T-cell (primary cell): ENCODE measurements around the gene REEP3. TPM values are rescaled to one million over a fixed set of nuclear protein-coding genes. Genes with fewer than 3 reads are reported as not detected.
"Not testable (repeated sequence)": the region's sequence is repeated elsewhere in the genome, so short reads cannot be mapped to it uniquely, and the experiment has no call there.

ENCODE experiments used
- ATAC-seq, 4 experiments: fragments of 200-7000 bp in 3 of 4; fragments of 150-1000 bp in 1 of 4; cut with Tn5 transposase; replicated peaks in 1 of 4; 1 replicate in 3 of 4; 2 replicates in 1 of 4; pipeline ENCODE4 v1.10.0; 2021; ENCODE audit warnings: moderate library complexity in 3 of 4, mild to moderate bottlenecking in 2 of 4, moderate number of reproducible peaks in 1 of 4
- CTCF ChIA-PET, 2 donors: fragments of 300-600 bp; sonication (Branson Sonifier 250); formaldehyde crosslinking; loops; one replicate each; lab custom pipeline; 2022; ENCODE audit warnings: antibody characterized with exemption in 2 of 2; lab: Charles Lee
- POLR2A ChIA-PET, 2 donors: fragments of 300-600 bp; sonication (Branson Sonifier 250); formaldehyde crosslinking; loops; one replicate each; lab custom pipeline; 2022; ENCODE audit warnings: antibody characterized with exemption in 2 of 2; lab: Charles Lee
- DNase-seq, 35 experiments: peaks; one replicate each; pipeline versions ENCODE4 v3.0.0 to v3.0.0-alpha.2; 2013 to 2023
- H3K27ac ChIP-seq: one replicate; pipeline ENCODE4 v1.5.1; 2013; ENCODE audit warnings: low read length
- H3K27me3 ChIP-seq, 2 experiments: replicated peaks in 1 of 2; 1 replicate in 1 of 2; 2 replicates in 1 of 2; pipeline versions ENCODE4 v1.6.1 to v1.7.0; 2013; ENCODE audit warnings: low read length in 1 of 2, mixed read lengths in 1 of 2; ENCODE audit not compliant: control insufficient read depth in 2 of 2, insufficient read depth in 2 of 2; ENCODE audit errors: extremely low read depth in 1 of 2
- H3K36me3 ChIP-seq, 2 donors: 1 replicate in 1 of 2; 2 replicates in 1 of 2; pipeline versions ENCODE4 v1.6.1 to v1.7.0; 2013; ENCODE audit warnings: low read length in 1 of 2; ENCODE audit not compliant: control insufficient read depth in 2 of 2, insufficient read depth in 1 of 2; ENCODE audit errors: extremely low read depth in 1 of 2
- H3K4me1 ChIP-seq, 2 experiments: 1 replicate in 1 of 2; 2 replicates in 1 of 2; pipeline versions ENCODE4 v1.6.1 to v1.7.0; 2013; ENCODE audit warnings: low read length in 2 of 2, mixed read lengths in 1 of 2; ENCODE audit not compliant: insufficient read depth in 2 of 2, control insufficient read depth in 1 of 2; ENCODE audit errors: extremely low read depth in 1 of 2
- H3K4me3 ChIP-seq, 2 donors: 1 replicate in 1 of 2; 2 replicates in 1 of 2; pipeline versions ENCODE4 v1.5.1 to v1.7.0; 2013; ENCODE audit warnings: mild to moderate bottlenecking in 2 of 2, low read length in 1 of 2, moderate library complexity in 1 of 2; ENCODE audit not compliant: control insufficient read depth in 1 of 2; ENCODE audit errors: extremely low read depth in 1 of 2
- H3K9me3 ChIP-seq: 2 replicates; pipeline ENCODE4 v1.7.0; 2013
- H3K27ac Mint-ChIP-seq, 2 donors: one replicate each; pipeline ENCODE4 v1.8.0; 2020 to 2021; ENCODE audit warnings: mild to moderate bottlenecking in 2 of 2, mixed read lengths in 2 of 2
- H3K27me3 Mint-ChIP-seq, 2 donors: one replicate each; pipeline ENCODE4 v1.8.0; 2021 to 2022; ENCODE audit warnings: mixed read lengths in 2 of 2
- H3K36me3 Mint-ChIP-seq: one replicate; pipeline ENCODE4 v1.8.0; 2021; ENCODE audit warnings: mixed read lengths
- H3K4me1 Mint-ChIP-seq, 3 donors: one replicate each; pipeline ENCODE4 v1.8.0; 2020 to 2022; ENCODE audit warnings: mixed read lengths in 3 of 3, mild to moderate bottlenecking in 1 of 3
- H3K4me3 Mint-ChIP-seq, 3 donors: one replicate each; pipeline ENCODE4 v1.8.0; 2020 to 2022; ENCODE audit warnings: mild to moderate bottlenecking in 3 of 3, mixed read lengths in 3 of 3, moderate library complexity in 3 of 3
- H3K9me3 Mint-ChIP-seq, 3 donors: one replicate each; pipeline ENCODE4 v1.8.0; 2020 to 2022; ENCODE audit warnings: mixed read lengths in 3 of 3
- WGBS: methylation state at CpG from one replicate; pipeline ENCODE4 v1.1.5; 2013; ENCODE audit warnings: missing lambda C conversion rate; ENCODE audit not compliant: insufficient coverage; 5-methylcytosine and 5-hydroxymethylcytosine counted together
- total RNA-seq, 35 experiments: library from RNA in 6 of 35; stranded (reverse) in 6 of 35; fragments of 120-200 nt in 1 of 35; gene quantifications; one replicate each; pipeline versions ENCODE4 v1.2.1 to v1.2.4 and lab custom pipeline; 2013 to 2026

REEP3 gene
- total RNA-seq, 5 donors from 2014 or later (not counting 1 experiment from before 2014, with no cell fraction given) = 7.9 to 16.2 (median 9.9) TPM

- Histone ChIP-seq H3K9me3 (no peaks in the 10 kb centered on the region), H3K36me3 (no peaks in the 10 kb centered on the region), H3K4me3 (no peak overlapping the region), H3K27ac (no peak overlapping the region), H3K4me1 (no peaks in the 10 kb centered on the region), H3K27me3 (no peaks in the 10 kb centered on the region)
- WGBS = no CpG with 5 or more reads among the region's 2 CpGs
- ChIA-PET POLR2A (interaction anchor here (0.6 to 0.7 kb wide), 2 partner anchors 18 to 37 kb away, joined by 3 to 4 read pairs; no protein-coding TSS in a partner anchor), CTCF (no interaction called here)
- peaks cover 24% of the 10 kb centered on the region for H3K36me3 Mint-ChIP-seq
- H3K4me1 Mint-ChIP-seq = peaks cover 25 to 37% (median 33%) of the 10 kb centered on the region in 3 donors
- no peak overlapping the region for H3K4me3 Mint-ChIP-seq
- no peaks in the 10 kb centered on the region for H3K9me3 Mint-ChIP-seq
- H3K27ac Mint-ChIP-seq = no peak overlapping the region
- H3K27me3 Mint-ChIP-seq = no peaks in the 10 kb centered on the region
- no peak for DNase-seq
- ATAC-seq = no peak
Measured at GRCh38 chr10:63494951-63495350, 26.2 kb upstream of the REEP3 start.

- Mint-ChIP-seq H3K36me3 (peaks cover 32% of the 10 kb centered on the region), H3K27ac (no peak overlapping the region), H3K9me3 (no peaks in the 10 kb centered on the region), H3K27me3 (no peaks in the 10 kb centered on the region), H3K4me3 (no peak overlapping the region), H3K4me1 (peaks cover 25 to 40% (median 40%) of the 10 kb centered on the region in 3 donors)
- ChIA-PET POLR2A (no interaction called here), CTCF (no interaction called here)
- DNase-seq (no peak), ATAC-seq (no peak)
- H3K9me3 ChIP-seq = no peaks in the 10 kb centered on the region
- no peaks in the 10 kb centered on the region for H3K36me3 ChIP-seq
- no peaks in the 10 kb centered on the region for H3K4me1 ChIP-seq
- H3K4me3 ChIP-seq = no peak overlapping the region
- WGBS = no CpG with 5 or more reads among the region's 1 CpG
- H3K27me3 ChIP-seq = no peaks in the 10 kb centered on the region
- H3K27ac ChIP-seq = no peak overlapping the region
Measured at GRCh38 chr10:63496561-63496960, 24.6 kb upstream of the REEP3 start.

GRCh38 chr10:63497321-63497720 is 23.9 kb upstream of the REEP3 start:
- ChIA-PET CTCF (no interaction called here), POLR2A (interaction anchor here in 1 of 2 donors (1.0 kb wide), 1 partner anchor 15 kb away, joined by 3 read pairs; no protein-coding TSS in a partner anchor)
- no peaks in the 10 kb centered on the region for H3K9me3 Mint-ChIP-seq

GRCh38 chr10:63498665-63499064 is 22.5 kb upstream of the REEP3 start:
- no peak overlapping the region for H3K27ac Mint-ChIP-seq
- no peaks in the 10 kb centered on the region for H3K9me3 Mint-ChIP-seq
- ChIA-PET POLR2A (interaction anchor here in 1 of 2 donors (0.5 to 0.6 kb wide), 2 partner anchors 12 to 28 kb away, joined by 3 read pairs; no protein-coding TSS in a partner anchor), CTCF (interaction anchor here in 1 of 2 donors (0.5 kb wide), 1 partner anchor 109 kb away, joined by 3 read pairs; no protein-coding TSS in a partner anchor)
- WGBS = no CpG with 5 or more reads among the region's 1 CpG
- Histone ChIP-seq H3K4me3 (no peak overlapping the region), H3K27ac (no peak overlapping the region), H3K36me3 (no peaks in the 10 kb centered on the region), H3K4me1 (no peaks in the 10 kb centered on the region), H3K27me3 (no peaks in the 10 kb centered on the region), H3K9me3 (no peaks in the 10 kb centered on the region)
- no peak overlapping the region for H3K4me3 Mint-ChIP-seq
- no peaks in the 10 kb centered on the region for H3K27me3 Mint-ChIP-seq
- no peak for ATAC-seq
- H3K4me1 Mint-ChIP-seq = peaks cover 28 to 38% (median 37%) of the 10 kb centered on the region in 3 donors
- DNase-seq = no peak
- H3K36me3 Mint-ChIP-seq = peaks cover 31% of the 10 kb centered on the region

More at GRCh38 chr10:63497321-63497720, 23.9 kb upstream of the REEP3 start:
- Histone ChIP-seq H3K36me3 (no peaks in the 10 kb centered on the region), H3K27ac (no peak overlapping the region), H3K9me3 (no peaks in the 10 kb centered on the region), H3K4me1 (no peaks in the 10 kb centered on the region), H3K27me3 (no peaks in the 10 kb centered on the region), H3K4me3 (no peak overlapping the region)
- DNase-seq (no peak), ATAC-seq (no peak)
- Mint-ChIP-seq H3K4me3 (no peak overlapping the region), H3K4me1 (peaks cover 25 to 40% (median 34%) of the 10 kb centered on the region in 3 donors), H3K27me3 (no peaks in the 10 kb centered on the region), H3K36me3 (peaks cover 34% of the 10 kb centered on the region), H3K27ac (no peak overlapping the region)
- WGBS = no CpG with 5 or more reads among the region's 1 CpG

- WGBS = 100% methylated on average over 4 of the region's 5 CpGs
- ATAC-seq, H3K36me3 ChIP-seq, H3K9me3 ChIP-seq, H3K4me1 ChIP-seq, H3K9me3 Mint-ChIP-seq, H3K4me3 ChIP-seq, H3K27me3 Mint-ChIP-seq, H3K27ac ChIP-seq, H3K27ac Mint-ChIP-seq, H3K4me3 Mint-ChIP-seq, H3K27me3 ChIP-seq, DNase-seq: not testable (repeated sequence)
- H3K4me1 Mint-ChIP-seq = peaks cover 39 to 43% (median 42%) of the 10 kb centered on the region in 3 donors
- ChIA-PET CTCF (interaction anchor here in 1 of 2 donors (0.7 kb wide), 1 partner anchor 44 kb away, joined by 3 read pairs; no protein-coding TSS in a partner anchor), POLR2A (interaction anchor here in 1 of 2 donors (0.8 kb wide), 1 partner anchor 16 kb away, joined by 4 read pairs; no protein-coding TSS in a partner anchor)
- H3K36me3 Mint-ChIP-seq = peaks cover 33% of the 10 kb centered on the region
Measured at GRCh38 chr10:63500551-63500950, 20.6 kb upstream of the REEP3 start.

- no peaks in the 10 kb centered on the region for H3K9me3 ChIP-seq
- no peaks in the 10 kb centered on the region for H3K4me1 ChIP-seq
- peaks cover 35 to 44% (median 40%) of the 10 kb centered on the region in 3 donors for H3K4me1 Mint-ChIP-seq
- ChIA-PET POLR2A (interaction anchor here in 1 of 2 donors (0.7 kb wide), 1 partner anchor 59 kb away, joined by 7 read pairs; no protein-coding TSS in a partner anchor), CTCF (interaction anchor here in 1 of 2 donors (1.0 kb wide), 1 partner anchor 296 kb away, joined by 6 read pairs; no protein-coding TSS in a partner anchor)
- no peak for ATAC-seq
- no peaks in the 10 kb centered on the region for H3K27me3 Mint-ChIP-seq
- WGBS = no CpG with 5 or more reads among the region's 1 CpG
- no peaks in the 10 kb centered on the region for H3K9me3 Mint-ChIP-seq
- no peak for DNase-seq
- H3K4me3 Mint-ChIP-seq = no peak overlapping the region
- H3K27ac ChIP-seq = no peak overlapping the region
- H3K27ac Mint-ChIP-seq = no peak overlapping the region
- H3K36me3 Mint-ChIP-seq = peaks cover 24% of the 10 kb centered on the region
- H3K36me3 ChIP-seq = no peaks in the 10 kb centered on the region
- no peaks in the 10 kb centered on the region for H3K27me3 ChIP-seq
- no peak overlapping the region for H3K4me3 ChIP-seq
Measured at GRCh38 chr10:63501954-63502353, 19.2 kb upstream of the REEP3 start.
